ENCODE results near the gene USP46. TPM values are rescaled to one million over a fixed set of nuclear protein-coding genes. Genes with fewer than 3 reads are reported as not detected.

USP46 gene
- total and polyA plus RNA-seq, 4 donors = 4.8 to 24.1 (median 14.5) TPM

- ATAC-seq (ENCODE audit: low FRiP score) = no peak
Measured at GRCh38 chr4:52550186-52550585, 108.9 kb downstream of the USP46 start.

DNA sequence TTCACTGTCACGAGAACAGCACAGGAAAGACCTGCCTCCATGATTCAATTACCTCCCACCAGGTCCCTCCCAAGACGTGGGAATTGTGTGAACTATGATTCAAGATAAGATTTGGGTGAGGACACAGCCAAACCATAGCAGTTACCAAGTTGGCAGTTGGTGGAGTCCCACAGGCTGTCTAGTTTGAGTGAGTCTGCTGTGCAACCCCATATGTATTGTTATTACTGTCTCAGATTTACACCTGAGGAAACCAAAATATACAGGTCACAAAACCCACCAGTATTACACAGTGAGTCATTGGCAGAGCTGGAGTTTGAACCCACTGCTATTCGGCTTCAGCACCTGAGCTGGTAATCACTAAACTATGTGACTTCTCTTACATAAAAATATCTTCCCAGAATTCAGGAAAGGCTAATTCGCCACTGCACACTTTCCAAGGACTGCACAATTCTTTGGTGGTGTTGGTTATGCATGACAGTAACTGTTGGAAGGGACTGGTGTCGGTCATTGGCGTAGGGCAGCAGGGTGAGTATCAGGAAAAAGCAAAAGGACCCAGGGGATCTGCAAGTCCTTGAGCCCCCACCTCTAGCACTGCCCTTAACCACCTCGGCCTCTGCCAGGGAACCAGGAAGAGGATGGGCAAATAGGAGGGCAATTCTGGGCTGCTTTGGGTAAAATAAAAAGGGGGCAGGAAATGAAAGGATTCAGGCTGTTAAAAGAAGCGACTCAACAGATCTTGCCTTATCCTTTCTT is 110.1 kb downstream of the USP46 start:
- intact Hi-C loops (cut with DNase I) = loop anchor here (5.0 to 10.0 kb wide), 7 partner anchors 108 to 318 kb away; partner anchors contain the start of genes RASL11B (in 1 of the 2) and USP46 (in 1 of the 2)
- no peak overlapping the region for H3K27ac ChIP-seq (ENCODE audit: low read depth in 1 of 2, low read length in 2 of 2)
- H3K4me1 ChIP-seq (ENCODE audit: control insufficient read depth in 1 of 2, insufficient read depth in 2 of 2, low read length in 2 of 2) = no peaks in the 10 kb centered on the region
- H3K36me3 ChIP-seq (ENCODE audit: control insufficient read depth in 1 of 2, insufficient read depth in 2 of 2, low read length in 1 of 2) = no peaks in the 10 kb centered on the region
- no peak overlapping the region for H3K4me3 ChIP-seq (ENCODE audit: low read length in 2 of 2)
- H3K9me3 ChIP-seq (ENCODE audit: control insufficient read depth, low read length) = no peaks in the 10 kb centered on the region
- no peak for ATAC-seq (ENCODE audit: low FRiP score)
- H3K27me3 ChIP-seq (ENCODE audit: control insufficient read depth in 1 of 2, insufficient read depth in 2 of 2, low read length in 1 of 2) = no peaks in the 10 kb centered on the region
- no peak for DNase-seq
- 83 to 84% methylated on average over 8 of the region's 8 CpGs for WGBS, 2 donors

More at GRCh38 chr4:52550186-52550585, 108.9 kb downstream of the USP46 start:
- WGBS, 2 donors = 84 to 93% methylated on average over 3 of the region's 3 CpGs
- Histone ChIP-seq H3K27me3 (ENCODE audit: control insufficient read depth in 1 of 2, insufficient read depth in 2 of 2, low read length in 1 of 2) (no peaks in the 10 kb centered on the region), H3K9me3 (ENCODE audit: control insufficient read depth, low read length) (no peaks in the 10 kb centered on the region), H3K27ac (ENCODE audit: low read depth in 1 of 2, low read length in 2 of 2) (no peak overlapping the region), H3K4me1 (ENCODE audit: control insufficient read depth in 1 of 2, insufficient read depth in 2 of 2, low read length in 2 of 2) (no peaks in the 10 kb centered on the region), H3K4me3 (ENCODE audit: low read length in 2 of 2) (no peak overlapping the region), H3K36me3 (ENCODE audit: control insufficient read depth in 1 of 2, insufficient read depth in 2 of 2, low read length in 1 of 2) (no peaks in the 10 kb centered on the region)
- intact Hi-C loops (cut with DNase I) = loop anchor here in 1 of 2 donors (5.0 kb wide), 1 partner anchor 162 kb away; no protein-coding TSS in a partner anchor
- DNase-seq = no peak

DNA sequence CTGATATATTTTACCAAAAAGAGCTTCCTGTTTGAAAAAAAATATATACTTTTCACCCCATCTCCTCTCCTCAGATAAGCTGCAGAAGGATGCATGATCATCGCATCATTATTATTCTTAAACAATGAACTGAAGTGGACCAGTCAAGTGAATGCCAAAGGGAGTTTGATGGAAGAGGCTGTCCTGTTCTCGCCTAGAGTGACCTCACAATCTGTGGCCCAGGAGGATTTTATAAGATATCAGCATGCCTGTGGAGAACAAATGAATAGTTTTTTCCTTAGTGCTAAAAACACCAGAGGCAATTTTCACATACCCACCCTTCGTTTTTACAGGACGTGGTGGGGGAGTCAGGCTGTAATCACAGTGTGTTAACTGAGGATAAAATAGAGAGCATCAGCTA is 112.7 kb downstream of the USP46 start:
- WGBS, 2 donors = 31 to 38% methylated on average over 4 of the region's 4 CpGs
- Histone ChIP-seq H3K27ac (ENCODE audit: low read depth in 1 of 2, low read length in 2 of 2) (no peak overlapping the region), H3K27me3 (ENCODE audit: control insufficient read depth in 1 of 2, insufficient read depth in 2 of 2, low read length in 1 of 2) (no peaks in the 10 kb centered on the region), H3K9me3 (ENCODE audit: control insufficient read depth, low read length) (no peaks in the 10 kb centered on the region), H3K36me3 (ENCODE audit: control insufficient read depth in 1 of 2, insufficient read depth in 2 of 2, low read length in 1 of 2) (no peaks in the 10 kb centered on the region), H3K4me3 (ENCODE audit: low read length in 2 of 2) (no peak overlapping the region), H3K4me1 (ENCODE audit: control insufficient read depth in 1 of 2, insufficient read depth in 2 of 2, low read length in 2 of 2) (no peaks in the 10 kb centered on the region)
- intact Hi-C loops (cut with DNase I) = loop anchor here (2.0 to 10.0 kb wide), 8 partner anchors 111 to 436 kb away; partner anchors contain the start of genes RASL11B (in 1 of the 2) and USP46 (in 1 of the 2)
- DNase-seq = no peak
- ATAC-seq (ENCODE audit: low FRiP score) = no peak

- Histone ChIP-seq H3K36me3 (ENCODE audit: control insufficient read depth in 1 of 2, insufficient read depth in 2 of 2, low read length in 1 of 2) (no peaks in the 10 kb centered on the region), H3K27ac (ENCODE audit: low read depth in 1 of 2, low read length in 2 of 2) (no peak overlapping the region), H3K27me3 (ENCODE audit: control insufficient read depth in 1 of 2, insufficient read depth in 2 of 2, low read length in 1 of 2) (no peaks in the 10 kb centered on the region), H3K4me3 (ENCODE audit: low read length in 2 of 2) (no peak overlapping the region), H3K4me1 (ENCODE audit: control insufficient read depth in 1 of 2, insufficient read depth in 2 of 2, low read length in 2 of 2) (no peaks in the 10 kb centered on the region), H3K9me3 (ENCODE audit: control insufficient read depth, low read length) (no peaks in the 10 kb centered on the region)
- intact Hi-C loops (cut with DNase I) = loop anchor here (2.0 to 10.0 kb wide), 8 partner anchors 112 to 437 kb away; partner anchors contain the start of genes RASL11B (in 1 of the 2) and USP46 (in 1 of the 2)
- 26 to 27% methylated on average over 13 of the region's 13 CpGs for WGBS, 2 donors
- ATAC-seq (ENCODE audit: low FRiP score) (peak; percentile 92), DNase-seq (peak; percentile 82 to 88)
Measured at GRCh38 chr4:52545099-52546069, 113.7 kb downstream of the USP46 start.

Other genes starting within 250 kb of the USP46 start
- under 1 TPM; 0.13 to 0.36 TPM for gene ERVMER34-1, start 92.1 kb upstream of the USP46 start, total RNA-seq
- gene ERVMER34-1, start 92.1 kb upstream of the USP46 start, polyA plus RNA-seq = not detected
- 1 to 10 TPM; 5.6 to 5.7 TPM for gene RASL11B, start 203.0 kb upstream of the USP46 start, total RNA-seq
- gene RASL11B, start 203.0 kb upstream of the USP46 start, polyA plus RNA-seq = 10 to 100 TPM in 1 of 2 donors, 1 to 10 TPM in 1; 4.8 to 12.3 TPM